Measurements from ENCODE around the gene CAPNS2.

DNA sequence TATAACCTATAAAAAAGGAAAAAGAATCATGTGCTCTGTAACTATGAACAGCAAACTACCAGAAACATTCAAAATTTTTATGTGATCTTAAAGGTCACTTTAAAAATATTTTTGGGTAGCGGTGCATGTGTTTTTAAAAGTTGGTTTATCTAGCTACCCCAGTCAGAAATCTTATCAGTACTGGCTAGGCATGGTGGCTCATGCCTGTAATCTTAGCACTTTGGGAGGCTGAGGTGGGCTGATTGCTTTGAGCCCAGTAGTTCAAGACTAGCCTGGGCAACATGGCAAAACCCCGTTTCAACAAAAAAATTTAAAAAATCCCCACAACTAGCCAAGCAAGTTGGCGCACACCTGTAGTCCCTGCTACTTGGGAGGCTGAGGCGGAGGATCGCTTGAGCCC, 3.7 kb downstream of the CAPNS2 start:
- TF ChIP-seq, protein P1, sequence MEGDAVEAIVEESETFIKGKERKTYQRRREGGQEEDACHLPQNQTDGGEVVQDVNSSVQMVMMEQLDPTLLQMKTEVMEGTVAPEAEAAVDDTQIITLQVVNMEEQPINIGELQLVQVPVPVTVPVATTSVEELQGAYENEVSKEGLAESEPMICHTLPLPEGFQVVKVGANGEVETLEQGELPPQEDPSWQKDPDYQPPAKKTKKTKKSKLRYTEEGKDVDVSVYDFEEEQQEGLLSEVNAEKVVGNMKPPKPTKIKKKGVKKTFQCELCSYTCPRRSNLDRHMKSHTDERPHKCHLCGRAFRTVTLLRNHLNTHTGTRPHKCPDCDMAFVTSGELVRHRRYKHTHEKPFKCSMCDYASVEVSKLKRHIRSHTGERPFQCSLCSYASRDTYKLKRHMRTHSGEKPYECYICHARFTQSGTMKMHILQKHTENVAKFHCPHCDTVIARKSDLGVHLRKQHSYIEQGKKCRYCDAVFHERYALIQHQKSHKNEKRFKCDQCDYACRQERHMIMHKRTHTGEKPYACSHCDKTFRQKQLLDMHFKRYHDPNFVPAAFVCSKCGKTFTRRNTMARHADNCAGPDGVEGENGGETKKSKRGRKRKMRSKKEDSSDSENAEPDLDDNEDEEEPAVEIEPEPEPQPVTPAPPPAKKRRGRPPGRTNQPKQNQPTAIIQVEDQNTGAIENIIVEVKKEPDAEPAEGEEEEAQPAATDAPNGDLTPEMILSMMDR (IDR thresholded peaks at IDR 0.05): no peak
- TF ChIP-seq POLR2A (IDR thresholded peaks at IDR 0.05) (no peak), POLR2AphosphoS5 (IDR thresholded peaks at IDR 0.05) (no peak)
